Adrenal gland (tissue), 5 donors: ENCODE measurements around the gene IL9.

ENCODE experiments used
- CTCF ChIP-seq, 6 experiments: fragments of 450-650 bp in 4 of 6; fragments of 200-600 bp in 2 of 6; sonication (generic) in 1 of 6; IDR thresholded peaks; 1 replicate in 5 of 6; 2 replicates in 1 of 6; pipeline versions ENCODE4 v1.5.1 to v1.8.0; 2016 to 2021; ENCODE audit warnings: antibody characterized with exemption in 6 of 6, mild to moderate bottlenecking in 2 of 6, moderate library complexity in 1 of 6
- POLR2A ChIP-seq, 2 donors: fragments of 450-650 bp; IDR thresholded peaks; one replicate each; pipeline ENCODE4 v1.6.1; 2017; ENCODE audit warnings: antibody characterized with exemption in 2 of 2, mild to moderate bottlenecking in 2 of 2, moderate library complexity in 1 of 2
- donor health status: DM: no; HTN: no; CAD: no.

- TF ChIP-seq CTCF (IDR thresholded peaks at IDR 0.05) (no peak), POLR2A (IDR thresholded peaks at IDR 0.05) (no peak)
Observed at GRCh38 chr5:135859641-135860040, 36.0 kb downstream of the IL9 start.
